Right kidney (tissue), 9 donors: Measurements from ENCODE around the gene QSOX1.
"Not testable (repeated sequence)": the region's sequence is repeated elsewhere in the genome, so short reads cannot be mapped to it uniquely, and the experiment has no call there.

ENCODE experiments used
- DNase-seq: peaks from one replicate; pipeline ENCODE4 v3.0.0-alpha.2; 2016
- long read RNA-seq, 8 donors: transcript quantifications; one replicate each; lab custom pipeline, GENCODE V29; 2026

Gene QSOX1, protein sequence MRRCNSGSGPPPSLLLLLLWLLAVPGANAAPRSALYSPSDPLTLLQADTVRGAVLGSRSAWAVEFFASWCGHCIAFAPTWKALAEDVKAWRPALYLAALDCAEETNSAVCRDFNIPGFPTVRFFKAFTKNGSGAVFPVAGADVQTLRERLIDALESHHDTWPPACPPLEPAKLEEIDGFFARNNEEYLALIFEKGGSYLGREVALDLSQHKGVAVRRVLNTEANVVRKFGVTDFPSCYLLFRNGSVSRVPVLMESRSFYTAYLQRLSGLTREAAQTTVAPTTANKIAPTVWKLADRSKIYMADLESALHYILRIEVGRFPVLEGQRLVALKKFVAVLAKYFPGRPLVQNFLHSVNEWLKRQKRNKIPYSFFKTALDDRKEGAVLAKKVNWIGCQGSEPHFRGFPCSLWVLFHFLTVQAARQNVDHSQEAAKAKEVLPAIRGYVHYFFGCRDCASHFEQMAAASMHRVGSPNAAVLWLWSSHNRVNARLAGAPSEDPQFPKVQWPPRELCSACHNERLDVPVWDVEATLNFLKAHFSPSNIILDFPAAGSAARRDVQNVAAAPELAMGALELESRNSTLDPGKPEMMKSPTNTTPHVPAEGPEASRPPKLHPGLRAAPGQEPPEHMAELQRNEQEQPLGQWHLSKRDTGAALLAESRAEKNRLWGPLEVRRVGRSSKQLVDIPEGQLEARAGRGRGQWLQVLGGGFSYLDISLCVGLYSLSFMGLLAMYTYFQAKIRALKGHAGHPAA
- long read RNA-seq, donor 1, full-length matches to known transcripts, result 13 of 44 reads
- long read RNA-seq, donor 1, partial matches to known transcripts, result 31 of 44 reads
- long read RNA-seq, donor 1, other reads (novel, unspliced or antisense), result 0 of 44 reads
- long read RNA-seq, donor 2, full-length matches to known transcripts, result 11 of 11 reads
- long read RNA-seq, donor 2, partial matches to known transcripts, result 0 of 11 reads
- long read RNA-seq, donor 2, other reads (novel, unspliced or antisense), result 0 of 11 reads
- long read RNA-seq, donor 3, full-length matches to known transcripts, result 7 of 7 reads
- long read RNA-seq, donor 3, partial matches to known transcripts, result 0 of 7 reads
- long read RNA-seq, donor 3, other reads (novel, unspliced or antisense), result 0 of 7 reads
- long read RNA-seq, donor 4, full-length matches to known transcripts, result 12 of 36 reads
- long read RNA-seq, donor 4, partial matches to known transcripts, result 24 of 36 reads
- long read RNA-seq, donor 4, other reads (novel, unspliced or antisense), result 0 of 36 reads
- long read RNA-seq, donor 5, full-length matches to known transcripts, result 5 of 5 reads
- long read RNA-seq, donor 5, partial matches to known transcripts, result 0 of 5 reads
- long read RNA-seq, donor 5, other reads (novel, unspliced or antisense), result 0 of 5 reads
- long read RNA-seq, donor 6, full-length matches to known transcripts, result 10 of 44 reads
- long read RNA-seq, donor 6, partial matches to known transcripts, result 34 of 44 reads
- long read RNA-seq, donor 6, other reads (novel, unspliced or antisense), result 0 of 44 reads
- long read RNA-seq, donor 7, full-length matches to known transcripts, result 19 of 32 reads
- long read RNA-seq, donor 7, partial matches to known transcripts, result 13 of 32 reads
- long read RNA-seq, donor 7, other reads (novel, unspliced or antisense), result 0 of 32 reads
- long read RNA-seq, donor 8, full-length matches to known transcripts, result 9 of 45 reads
- long read RNA-seq, donor 8, partial matches to known transcripts, result 36 of 45 reads
- long read RNA-seq, donor 8, other reads (novel, unspliced or antisense), result 0 of 45 reads

DNA sequence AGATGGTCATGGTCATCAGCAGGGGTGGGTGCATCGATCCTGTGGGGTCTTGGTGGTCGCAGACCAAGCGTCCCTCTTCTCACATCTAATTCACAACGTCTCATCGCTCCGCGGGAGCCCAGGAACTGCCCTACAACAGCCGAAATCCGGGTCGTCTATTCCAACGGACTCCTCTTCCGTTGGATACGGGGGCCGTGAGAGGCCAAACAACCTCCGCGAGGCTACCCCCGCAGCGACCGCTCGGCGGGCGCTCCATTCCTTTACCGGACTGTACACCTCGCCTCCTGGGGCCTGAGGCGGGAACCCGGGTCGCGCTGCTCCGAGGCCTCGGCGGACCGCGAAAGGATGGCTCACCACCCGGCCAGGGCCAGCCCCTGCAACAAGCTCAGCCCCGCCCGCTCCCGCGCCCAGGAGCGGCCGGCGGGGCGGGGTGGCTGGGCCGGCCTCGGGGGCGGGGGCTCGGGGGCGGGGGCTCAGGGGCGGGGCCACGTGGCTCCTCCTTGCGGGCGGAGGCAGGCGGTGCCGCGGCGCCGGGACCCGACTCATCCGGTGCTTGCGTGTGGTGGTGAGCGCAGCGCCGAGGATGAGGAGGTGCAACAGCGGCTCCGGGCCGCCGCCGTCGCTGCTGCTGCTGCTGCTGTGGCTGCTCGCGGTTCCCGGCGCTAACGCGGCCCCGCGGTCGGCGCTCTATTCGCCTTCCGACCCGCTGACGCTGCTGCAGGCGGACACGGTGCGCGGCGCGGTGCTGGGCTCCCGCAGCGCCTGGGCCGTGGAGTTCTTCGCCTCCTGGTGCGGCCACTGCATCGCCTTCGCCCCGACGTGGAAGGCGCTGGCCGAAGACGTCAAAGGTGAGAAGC is at the start of gene QSOX1:
Gene QSOX1, plus strand, starts transcription at position 545 of the 857 bp plus-strand sequence. Its CDS starts 39 bp downstream, at position 584.
- peak; percentile 97 for DNase-seq

DNA sequence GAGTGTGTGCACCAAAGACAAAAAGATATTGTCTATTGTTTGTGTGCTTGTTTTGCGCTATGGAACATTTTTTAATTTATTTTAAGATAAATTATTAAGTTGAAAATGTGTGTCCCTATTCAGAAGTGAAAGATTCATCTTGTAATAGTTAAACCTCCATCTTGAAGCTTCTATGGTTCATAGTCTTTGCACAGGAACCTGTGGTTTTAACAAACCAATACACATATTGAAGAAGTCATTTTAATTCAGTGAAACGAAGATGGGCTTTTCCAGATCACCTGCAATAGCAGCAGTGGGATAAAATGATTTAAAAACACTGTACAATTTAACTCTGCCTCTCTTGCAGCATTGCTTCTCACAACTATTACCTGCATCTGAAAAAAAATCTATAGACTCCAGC is 42.6 kb upstream of the QSOX1 start:
- no peak for DNase-seq

DNA sequence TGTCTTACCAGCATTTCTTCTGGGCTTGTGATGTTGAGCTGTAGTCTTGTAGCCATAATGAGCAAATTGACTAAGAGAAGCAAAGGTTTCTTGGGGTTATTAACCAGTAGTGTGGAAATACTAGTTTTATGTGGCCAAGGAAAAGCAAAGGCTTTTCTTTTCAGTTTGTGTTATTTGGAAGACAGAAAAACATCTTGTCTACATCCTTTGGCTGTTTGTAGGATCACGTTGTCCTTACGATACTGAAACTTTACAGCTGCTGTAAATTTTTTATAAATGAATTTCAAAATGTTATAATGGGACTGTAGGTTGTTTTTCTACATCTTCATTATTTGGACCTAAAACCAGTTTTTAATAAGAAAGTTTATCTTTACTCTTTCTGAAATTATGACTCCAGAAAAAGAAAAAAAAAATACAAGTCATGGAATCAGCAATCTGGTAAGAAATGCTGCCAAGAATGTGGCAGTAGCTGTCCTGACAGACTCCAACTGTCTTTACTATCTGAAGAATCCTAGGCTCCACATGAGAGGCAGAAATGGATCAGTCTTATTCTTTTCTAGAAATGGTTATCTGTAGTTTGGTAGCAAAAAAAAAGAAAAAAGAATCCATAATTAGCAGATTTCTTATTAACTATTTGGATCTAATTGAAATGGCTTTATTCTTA is 41.6 kb upstream of the QSOX1 start:
- DNase-seq, result no peak

DNA sequence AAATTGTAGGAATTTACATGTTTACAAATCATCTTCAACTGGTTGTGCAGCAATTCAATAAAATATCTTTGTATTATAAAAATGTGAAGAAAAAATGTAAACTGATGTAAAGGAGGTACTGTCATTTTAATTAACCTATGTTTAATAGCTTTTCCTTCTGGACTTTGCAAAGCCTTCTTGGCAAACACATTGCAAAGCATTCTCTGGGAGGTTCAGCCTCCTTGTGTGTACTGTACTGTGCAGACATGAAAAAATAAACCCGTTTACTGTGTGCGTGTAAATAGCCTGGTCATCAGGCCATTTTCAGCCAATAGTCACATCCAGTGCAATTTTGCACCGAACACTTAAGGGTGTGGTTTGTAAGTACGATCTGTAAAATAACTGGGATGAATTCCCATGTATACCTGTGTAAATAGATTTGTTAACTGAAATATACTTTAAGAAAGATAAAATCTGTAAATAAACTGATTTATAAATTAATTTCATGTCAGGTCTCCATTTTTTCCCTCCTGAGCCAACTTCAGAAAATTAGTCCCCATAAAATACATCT is 40.2 kb upstream of the QSOX1 start:
- DNase-seq, result no peak

DNA sequence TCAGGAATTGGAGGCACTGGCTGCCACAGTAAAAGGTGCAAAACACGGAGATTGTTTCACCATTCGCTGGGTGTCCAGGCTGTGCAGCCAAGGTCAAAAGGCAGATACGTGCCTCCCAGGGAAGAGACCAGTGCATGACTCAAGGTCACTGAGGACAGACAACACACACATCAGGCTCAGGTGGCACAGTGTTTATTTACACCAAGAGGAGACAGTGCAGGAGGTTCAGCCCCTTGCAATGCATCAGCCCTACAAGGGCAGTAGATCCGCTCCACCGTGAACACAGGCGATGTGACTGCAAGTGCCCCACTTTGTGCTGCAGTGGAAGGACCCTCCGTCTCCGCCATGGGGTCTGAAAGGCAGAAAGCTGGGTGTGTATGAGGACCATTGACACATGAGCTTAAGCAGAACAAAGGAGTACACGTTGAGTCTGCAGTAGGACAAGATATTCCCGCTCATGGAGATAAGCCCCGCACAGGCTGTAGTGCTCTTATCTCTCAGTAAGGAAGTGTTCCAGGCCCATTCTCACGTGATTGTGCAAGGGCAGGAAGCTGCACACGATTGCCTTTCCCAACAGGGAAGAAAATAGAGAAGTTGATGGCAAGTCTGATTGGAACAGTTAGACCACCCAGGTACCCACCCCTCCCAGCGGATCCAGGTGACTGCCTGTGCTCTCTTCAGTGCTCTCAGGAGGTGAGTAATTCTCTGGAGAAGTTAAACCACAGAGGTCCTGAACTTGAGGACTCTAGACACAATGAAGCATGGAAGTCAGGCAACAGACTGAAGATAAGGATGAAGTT is 37.5 kb upstream of the QSOX1 start:
- DNase-seq, result no peak

DNA sequence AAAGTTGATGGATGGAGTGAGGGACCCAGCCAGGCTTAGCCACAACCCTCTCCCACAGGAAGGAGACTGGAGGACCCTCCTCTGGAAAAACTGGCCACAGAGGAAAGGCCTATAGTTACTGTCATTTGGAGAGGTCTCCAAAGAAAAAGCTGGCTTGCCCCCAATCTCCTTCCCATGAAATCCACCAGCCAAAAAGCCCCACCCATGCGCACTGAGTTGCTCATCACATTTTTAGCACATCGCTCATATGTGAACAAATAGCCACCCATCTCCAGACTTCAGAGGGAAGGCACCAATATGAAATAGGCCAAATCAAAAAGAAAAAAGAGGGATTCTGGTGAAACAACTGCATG is 36.9 kb upstream of the QSOX1 start:
- DNase-seq, result no peak

DNA sequence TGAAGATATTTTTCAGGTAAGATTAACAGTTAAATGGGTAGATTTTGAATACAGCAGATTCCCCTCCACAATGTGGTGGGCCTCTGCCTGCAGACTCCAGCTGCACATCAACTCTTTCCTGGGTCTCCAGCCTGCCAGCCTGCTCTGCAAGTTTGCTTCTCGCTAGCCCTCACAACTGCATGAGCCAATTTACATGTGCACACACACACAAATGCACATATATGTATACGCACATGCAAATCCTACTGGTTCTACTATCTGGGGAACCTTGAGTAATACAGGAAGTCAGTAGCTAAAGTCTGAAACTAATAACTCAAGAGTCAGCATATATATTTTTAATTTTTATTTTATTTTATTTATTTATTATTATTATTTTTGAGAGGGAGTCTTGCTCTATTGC is 34.8 kb upstream of the QSOX1 start:
- no peak for DNase-seq

DNA sequence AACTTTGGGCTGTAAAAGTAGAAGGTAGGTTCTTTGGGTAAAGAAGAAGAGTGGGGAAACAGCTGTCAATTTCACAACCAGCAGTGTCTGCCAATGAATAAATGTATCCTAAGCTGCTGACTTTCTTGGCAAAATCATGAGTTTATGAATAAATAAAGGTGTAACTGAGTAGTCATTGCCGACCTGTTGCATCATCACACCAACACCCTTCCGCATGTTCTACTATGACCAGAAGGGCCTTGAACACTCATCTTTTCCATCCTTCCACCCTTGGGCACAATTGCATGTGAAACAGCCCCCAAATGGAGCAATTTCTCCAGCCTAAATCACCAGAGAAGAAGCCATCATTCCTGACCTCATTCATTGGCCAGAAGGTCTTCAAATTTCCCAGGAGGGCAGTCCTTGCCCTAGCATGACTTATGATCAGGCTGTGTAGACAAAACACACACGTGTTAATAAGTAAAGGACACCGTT is 31.2 kb upstream of the QSOX1 start:
- no peak for DNase-seq

DNA sequence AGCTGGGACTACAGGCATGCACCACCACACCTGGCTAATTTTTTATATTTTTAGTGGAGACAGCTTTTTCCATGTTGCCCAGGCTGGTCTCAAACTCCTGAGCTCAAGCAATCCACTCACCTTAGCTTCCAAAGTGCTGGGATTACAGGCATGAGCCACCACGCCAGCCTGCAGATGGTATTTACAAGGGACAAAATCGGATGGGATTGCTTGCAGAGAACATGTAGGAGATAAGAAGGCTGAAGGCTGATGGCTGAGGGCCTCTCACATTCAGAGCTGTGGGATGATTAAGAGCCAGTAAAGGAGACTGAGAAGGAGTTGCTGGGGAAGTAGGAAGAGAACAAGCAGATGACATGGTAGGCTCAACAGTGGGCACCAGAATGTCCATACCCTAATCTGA is 24.0 kb upstream of the QSOX1 start:
- DNase-seq, result no peak

DNA sequence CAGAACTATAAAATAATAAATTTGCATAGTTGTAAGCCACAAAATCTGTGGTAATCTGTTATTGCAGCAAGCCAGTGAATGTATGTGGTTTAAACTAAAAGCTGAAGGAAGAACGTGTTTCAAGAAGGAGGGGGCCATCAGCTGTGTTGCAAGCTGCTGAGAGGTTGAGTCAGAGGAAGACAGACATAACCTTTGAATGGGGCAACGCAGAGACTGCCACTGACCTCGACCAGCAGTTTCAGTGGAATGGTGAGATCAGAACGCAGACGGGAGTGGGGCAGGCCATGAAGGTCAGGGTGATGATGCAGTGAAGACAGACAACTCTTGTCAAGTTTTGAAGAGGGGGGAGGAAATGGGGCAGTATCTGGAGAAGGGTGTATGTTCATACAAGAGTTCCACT is 23.2 kb upstream of the QSOX1 start:
- DNase-seq, result no peak

DNA sequence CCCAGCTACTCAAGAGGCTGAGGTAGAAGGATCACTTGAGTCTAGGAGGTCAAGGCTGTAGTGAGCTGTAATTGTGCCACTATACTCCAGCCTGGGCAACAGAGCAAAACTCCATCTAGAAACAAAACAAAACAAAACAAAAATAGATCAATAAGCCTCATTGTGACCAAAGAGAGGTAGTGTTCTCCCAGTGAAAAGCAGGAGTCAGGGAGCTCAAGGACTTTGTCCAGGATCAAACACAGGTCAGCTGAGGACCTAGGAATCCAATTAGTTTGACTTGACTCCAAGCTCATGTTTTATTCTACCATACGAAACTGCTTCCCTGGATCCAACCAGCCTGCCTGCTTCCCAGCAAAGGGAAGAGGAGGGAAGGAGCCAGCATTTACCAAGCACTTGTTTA is 21.5 kb upstream of the QSOX1 start:
- no peak for DNase-seq

DNA sequence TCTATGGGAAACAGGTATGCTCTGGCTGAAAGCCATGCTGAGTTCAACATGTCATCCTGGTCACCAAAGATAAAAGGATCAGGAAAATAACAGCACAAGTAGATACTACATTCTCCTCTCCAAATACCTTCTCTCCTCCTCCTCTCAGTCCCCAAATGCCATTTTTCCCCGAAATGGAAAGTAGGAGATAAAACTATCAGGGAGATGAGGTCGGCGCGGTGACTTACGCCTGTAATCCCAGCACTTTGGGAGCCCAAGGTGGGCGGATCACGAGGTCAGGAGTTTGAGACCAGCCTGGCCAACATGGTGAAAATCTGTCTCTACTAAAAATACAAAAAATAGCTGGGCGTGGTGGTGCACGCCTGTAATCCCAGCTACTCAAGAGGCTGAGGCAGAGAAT is 21.0 kb upstream of the QSOX1 start:
- DNase-seq, result not testable (repeated sequence)

DNA sequence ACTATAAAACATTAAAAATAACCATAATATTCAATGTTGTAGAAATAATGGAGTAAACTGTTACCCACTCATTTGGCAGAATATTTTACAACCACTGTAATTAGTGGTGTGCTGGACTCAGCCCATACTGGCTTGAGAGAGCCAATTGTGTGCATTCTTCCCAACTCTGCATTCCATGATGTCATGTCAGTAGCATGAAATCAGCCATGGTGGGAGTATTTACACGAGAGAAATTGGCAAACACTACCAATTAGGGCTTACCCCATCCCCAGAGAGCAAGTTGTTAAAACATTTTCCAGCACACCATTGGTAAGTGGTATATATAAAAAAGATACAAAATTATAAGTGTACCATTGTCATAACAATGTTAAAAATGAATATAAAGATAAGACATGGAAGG is 19.1 kb upstream of the QSOX1 start:
- no peak for DNase-seq

DNA sequence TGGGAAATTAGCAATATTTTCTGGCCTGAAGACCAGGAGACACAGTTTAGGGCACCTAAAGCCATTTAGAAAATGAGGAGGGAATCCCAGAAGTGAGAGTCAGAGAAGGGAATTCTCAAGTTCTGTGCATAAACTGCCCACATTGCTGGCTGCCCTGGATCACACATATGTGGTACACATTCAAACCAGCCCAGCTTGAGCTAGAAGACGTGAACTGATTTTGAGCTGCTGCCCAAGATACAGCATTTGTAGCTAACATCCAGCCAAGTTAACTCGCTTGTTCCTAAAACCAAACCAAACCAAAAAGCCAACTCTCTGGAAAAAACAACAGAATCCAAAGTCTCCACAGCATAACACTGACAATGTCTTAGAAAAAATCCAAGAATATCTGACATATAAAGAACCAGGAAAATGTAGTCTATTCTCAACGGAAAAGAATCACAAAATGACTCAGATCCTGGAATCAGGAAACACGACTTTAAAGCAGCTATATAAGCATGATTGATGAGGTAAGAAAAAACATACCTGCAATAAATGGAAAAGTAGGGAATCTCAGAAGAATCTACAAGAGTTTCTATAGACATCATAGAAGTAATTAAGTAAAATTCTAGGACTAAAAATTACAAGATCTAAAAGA is 18.2 kb upstream of the QSOX1 start:
- no peak for DNase-seq

DNA sequence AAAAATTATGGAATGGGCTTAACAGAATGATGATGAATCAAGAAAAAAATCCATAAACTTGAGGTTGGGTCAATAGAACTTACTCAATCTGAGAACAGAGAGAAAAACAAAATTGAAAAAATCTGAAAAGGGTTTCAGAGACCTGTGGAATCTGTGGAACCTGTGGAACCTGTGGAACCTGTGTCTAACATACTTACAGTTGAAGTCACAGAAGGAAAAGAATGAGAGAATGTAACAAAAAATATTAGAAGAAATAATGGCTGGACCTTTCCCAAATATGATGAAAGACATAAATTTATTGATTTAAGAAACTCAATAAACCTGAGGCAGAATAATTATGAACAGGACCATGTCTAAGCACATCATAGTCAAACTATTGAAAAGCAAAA is 17.7 kb upstream of the QSOX1 start:
- DNase-seq, result no peak

DNA sequence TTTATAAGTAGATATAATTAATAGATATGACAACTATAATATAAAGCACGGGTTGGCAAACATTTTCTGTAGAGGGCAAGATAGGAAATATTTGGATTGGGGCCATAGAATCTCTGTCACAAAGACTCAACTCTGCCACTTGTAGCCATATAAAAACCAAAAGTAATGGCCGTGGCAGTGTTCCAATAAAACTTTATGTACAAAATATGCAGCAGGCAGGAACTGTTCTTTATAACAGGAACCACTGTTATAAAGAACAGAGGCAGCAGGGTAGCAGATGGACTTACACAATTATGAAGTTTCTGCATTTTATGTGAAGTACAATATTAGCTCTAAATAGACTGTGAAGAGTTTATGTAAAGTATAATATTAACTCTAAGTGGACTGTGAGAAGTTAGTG is 16.9 kb upstream of the QSOX1 start:
- no peak for DNase-seq

DNA sequence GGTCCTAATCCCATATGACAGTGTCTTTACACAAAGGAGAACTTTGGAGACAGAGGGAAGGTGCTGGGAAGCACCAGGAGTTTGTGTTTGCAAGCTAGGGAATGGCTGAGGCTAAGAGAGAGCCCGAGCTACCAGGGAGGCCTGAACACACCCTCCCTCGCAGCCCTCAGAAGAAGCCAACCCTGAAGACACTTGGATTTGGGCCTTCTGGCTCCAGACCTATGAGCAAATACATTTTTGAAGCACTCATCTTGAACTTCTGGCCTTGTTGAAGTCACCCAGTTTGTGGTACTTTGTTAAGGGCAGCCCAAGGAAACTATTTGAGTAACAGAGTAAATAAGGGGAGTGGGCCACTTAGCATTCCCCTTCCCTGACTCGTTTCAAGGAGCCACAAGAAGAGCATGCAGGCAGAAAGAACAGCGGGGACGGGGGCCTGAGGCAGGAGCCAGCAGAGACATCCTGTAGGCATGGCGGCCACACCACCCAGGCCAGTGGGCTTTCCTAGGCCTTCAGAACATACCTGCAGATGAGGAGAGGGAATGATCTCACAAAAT is 13.2 kb upstream of the QSOX1 start:
- DNase-seq, result no peak

DNA sequence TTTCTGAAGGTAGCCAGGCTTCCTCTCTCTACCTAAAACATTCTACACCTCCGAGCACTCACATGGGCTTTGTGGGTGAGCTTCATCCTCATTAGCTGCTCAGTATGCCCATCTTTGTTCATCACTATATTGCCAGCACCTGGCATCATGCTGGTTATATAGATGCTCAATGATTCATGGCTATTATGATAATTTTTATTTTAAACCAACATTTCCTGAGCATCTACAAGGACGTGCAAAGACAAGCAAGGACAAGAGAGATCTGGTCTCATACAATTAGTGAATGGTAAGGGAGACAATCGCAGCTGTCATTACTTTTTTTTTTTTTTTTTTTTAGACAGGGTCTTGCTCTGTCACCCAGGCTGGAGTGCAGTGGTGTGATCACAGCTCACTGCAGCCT is 11.3 kb upstream of the QSOX1 start:
- DNase-seq, result no peak
